ENCODE results near the gene TMEM63B.
"Not testable (repeated sequence)": the region's sequence is repeated elsewhere in the genome, so short reads cannot be mapped to it uniquely, and the experiment has no call there.

TMEM63B gene

DNA sequence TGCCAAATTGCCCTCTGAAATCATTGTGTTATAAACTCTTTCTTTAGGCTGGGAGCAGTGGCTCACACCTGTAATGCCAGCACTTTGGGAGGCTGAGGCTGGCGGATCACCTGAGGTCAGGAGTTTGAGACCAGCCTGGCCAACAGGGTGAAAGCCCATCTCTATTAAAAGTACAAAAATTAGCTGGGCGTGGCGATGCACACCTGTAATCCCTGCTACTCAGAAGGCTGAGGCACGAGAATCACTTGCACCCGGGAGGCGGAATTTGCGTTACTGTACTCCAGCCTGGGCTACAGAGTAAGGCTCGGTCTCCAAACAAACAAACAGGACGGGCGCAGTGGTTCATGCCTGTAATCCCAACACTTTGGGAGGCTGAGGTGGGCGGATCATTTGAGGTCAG, 69.0 kb downstream of the TMEM63B start:
- not testable (repeated sequence) for DNase-seq

- no peak for DNase-seq
Observed at GRCh38 chr6:44198684-44199083, 71.3 kb downstream of the TMEM63B start.

DNA sequence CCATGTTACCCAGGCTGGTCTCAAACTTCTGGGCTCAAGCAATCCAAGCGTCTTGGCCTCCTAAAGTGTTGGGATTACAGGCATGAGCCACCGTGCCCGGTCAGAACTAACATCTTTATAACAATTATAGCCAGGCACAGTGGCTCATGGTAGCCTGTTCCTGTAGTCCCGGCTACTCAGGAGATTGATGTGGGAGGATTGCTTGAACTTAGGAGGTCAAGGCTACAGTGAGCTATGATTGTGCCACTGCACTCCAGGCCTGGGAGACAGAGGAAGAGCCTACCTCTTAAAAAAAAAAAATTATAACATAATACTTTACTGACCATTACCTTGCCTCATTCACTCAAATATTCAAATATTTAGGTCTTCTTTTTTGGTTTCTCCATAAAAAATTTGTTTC, 72.5 kb downstream of the TMEM63B start:
- no peak for DNase-seq

- DNase-seq = no peak
Observed at GRCh38 chr6:44201200-44201599, 73.8 kb downstream of the TMEM63B start.

DNA sequence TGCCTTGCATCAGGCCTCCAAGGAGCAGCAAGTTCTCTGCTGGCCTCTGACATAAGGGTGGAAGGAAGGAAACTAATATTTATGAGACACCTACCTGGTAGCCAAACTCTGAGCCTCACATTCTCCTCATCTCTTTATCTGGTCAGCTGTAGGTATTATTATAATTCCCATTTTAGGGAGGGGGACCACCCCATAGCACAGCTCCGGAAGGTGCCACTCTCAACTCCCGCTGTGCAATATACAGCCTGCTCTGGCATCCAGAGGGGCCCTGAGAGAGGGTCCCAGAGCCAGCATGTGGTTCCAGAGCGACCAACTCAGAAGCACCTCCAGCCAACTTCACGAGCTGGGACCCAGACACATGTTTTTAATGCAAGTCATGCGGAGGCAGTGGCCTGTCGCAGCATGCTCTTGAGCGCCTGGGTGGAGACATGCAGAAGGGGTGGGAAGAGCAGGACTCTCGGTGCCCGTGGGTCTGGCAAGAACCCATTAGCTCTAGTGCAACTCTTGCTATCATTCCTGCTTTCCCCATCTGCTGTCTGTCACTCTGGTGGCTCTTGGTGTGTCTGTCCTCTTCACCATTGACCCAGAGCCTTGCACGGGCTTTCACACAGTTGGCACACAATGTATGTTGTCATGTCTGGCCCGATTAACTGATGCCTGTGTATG, 74.4 kb downstream of the TMEM63B start:
- no peak for DNase-seq

DNA sequence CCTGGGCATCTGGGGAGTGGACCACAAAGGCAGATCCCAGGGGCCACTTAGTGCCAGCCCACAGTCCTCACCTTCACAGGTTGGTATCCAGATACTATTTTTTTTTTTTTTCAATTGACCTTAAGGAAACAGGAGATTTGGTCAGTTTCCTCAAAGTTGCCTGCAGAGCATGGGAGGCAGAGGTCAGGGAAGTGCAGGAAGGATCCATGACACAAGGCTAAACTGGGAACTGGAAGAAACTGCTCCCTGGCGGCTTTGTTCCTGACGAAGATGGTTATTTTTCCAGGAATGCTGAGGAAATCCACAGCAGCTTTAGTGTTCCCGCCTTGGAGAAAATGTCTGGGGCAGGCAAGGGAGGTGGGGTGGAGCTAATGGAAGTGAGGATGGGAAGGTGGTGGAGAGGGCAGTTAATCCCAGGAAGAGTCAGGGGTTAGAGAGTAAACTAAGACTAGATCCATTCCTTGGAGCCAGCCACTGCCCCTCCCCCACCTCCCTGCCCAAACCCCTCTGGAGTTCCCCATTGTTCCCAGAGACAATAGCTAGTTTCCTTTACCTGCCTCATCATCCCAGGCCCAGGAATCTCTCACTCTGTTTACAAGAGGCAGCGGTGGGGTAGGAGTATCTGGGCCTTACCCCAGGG, 75.1 kb downstream of the TMEM63B start:
- DNase-seq = no peak

GRCh38 chr6:44202972-44203750, 75.8 kb downstream of the TMEM63B start:
- no peak for DNase-seq

DNA sequence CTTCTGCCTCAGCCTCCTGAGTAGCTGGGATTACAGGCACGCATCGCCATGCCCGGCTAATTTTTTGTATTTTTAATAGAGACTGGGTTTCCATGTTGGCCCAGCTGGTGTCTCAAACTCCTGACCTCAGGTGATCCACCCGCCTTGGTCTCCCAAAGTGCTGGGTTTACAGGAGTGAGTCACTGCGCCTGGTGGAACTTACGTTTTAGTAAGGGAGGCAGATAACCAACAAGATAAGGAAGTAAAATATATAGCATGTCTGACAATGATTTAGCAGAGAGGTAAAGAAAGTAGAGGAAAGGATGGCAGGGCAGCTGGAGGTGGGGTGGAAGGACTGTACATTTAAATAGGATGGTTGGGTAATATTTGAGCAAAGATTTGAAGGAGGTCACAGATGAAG, 76.6 kb downstream of the TMEM63B start:
- DNase-seq = no peak

Measured in DMS 273 treated with DMSO at 0.1 percent for 48 hours (cell line).